Heart left ventricle (tissue), 16 donors: ENCODE measurements around the gene RRAS2. TPM values are rescaled to one million over a fixed set of nuclear protein-coding genes. Genes with fewer than 3 reads are reported as not detected.
"Not testable (repeated sequence)": the region's sequence is repeated elsewhere in the genome, so short reads cannot be mapped to it uniquely, and the experiment has no call there.

Experiments
- ATAC-seq, 4 donors: fragments of 200-7000 bp; cut with Tn5 transposase; one replicate each; pipeline ENCODE4 v1.9.1; 2020 to 2022; ENCODE audit warnings: moderate library complexity in 4 of 4, mild to moderate bottlenecking in 3 of 4, moderate number of reproducible peaks in 1 of 4
- DNase-seq, 5 donors: peaks; one replicate each; pipeline ENCODE4 v3.0.0-alpha.2; 2020
- H3K27ac ChIP-seq, 12 donors: fragments of 200-600 bp; sonication (generic) in 4 of 12; one replicate each; pipeline versions ENCODE4 v1.5.0 to v1.8.0; 2016 to 2022; ENCODE audit warnings: mild to moderate bottlenecking in 2 of 12
- H3K27me3 ChIP-seq, 9 donors: fragments of 200-600 bp; sonication (generic) in 2 of 9; one replicate each; pipeline versions ENCODE4 v1.5.1 to v1.8.0; 2016 to 2022; ENCODE audit warnings: mild to moderate bottlenecking in 3 of 9
- H3K36me3 ChIP-seq, 9 donors: fragments of 200-600 bp; sonication (generic) in 2 of 9; one replicate each; pipeline versions ENCODE4 v1.5.0 to v1.8.0; 2018 to 2022; ENCODE audit warnings: mild to moderate bottlenecking in 2 of 9
- H3K4me1 ChIP-seq, 12 donors: fragments of 200-600 bp; sonication (generic) in 4 of 12; one replicate each; pipeline versions ENCODE4 v1.5.0 to v1.8.0; 2016 to 2022; ENCODE audit warnings: mild to moderate bottlenecking in 3 of 12
- H3K4me3 ChIP-seq, 12 donors: fragments of 200-600 bp; sonication (generic) in 4 of 12; one replicate each; pipeline versions ENCODE4 v1.5.0 to v1.8.0; 2017 to 2022; ENCODE audit warnings: mild to moderate bottlenecking in 9 of 12, moderate library complexity in 4 of 12
- H3K9me3 ChIP-seq, 12 donors: fragments of 200-600 bp; sonication (generic) in 4 of 12; one replicate each; pipeline versions ENCODE4 v1.5.0 to v1.8.0; 2016 to 2022; ENCODE audit warnings: mild to moderate bottlenecking in 1 of 12
- POLR2A ChIP-seq, 2 donors: fragments of 450-650 bp; IDR thresholded peaks; one replicate each; pipeline ENCODE4 v1.6.1; 2017; ENCODE audit warnings: antibody characterized with exemption in 2 of 2, mild to moderate bottlenecking in 2 of 2, moderate library complexity in 2 of 2
- WGBS, 4 donors: extraction: QIAGEN DNeasy Blood & Tissue Kit in 2 of 4; methylation state at CpG; one replicate each; pipeline versions ENCODE4 v1.1.5 to v1.1.7; 2013 to 2018; 5-methylcytosine and 5-hydroxymethylcytosine counted together
- intact Hi-C, 10 donors: fragments of 100-400 bp; cut with DNase I; formaldehyde crosslinking; loops; one replicate each; pipeline versions ENCODE4 v1.11.1 to v1.14.2; 2022
- long read RNA-seq, 3 donors: library from polyadenylated mRNA; unstranded; transcript quantifications; one replicate each; pipeline ENCODE4 v2.0.0, GENCODE V29; 2020 to 2021
- polyA plus RNA-seq, 2 donors: library from polyadenylated mRNA; stranded (reverse); fragments of 200-250 nt; gene quantifications; one replicate each; pipeline ENCODE4 v1.2.3, GENCODE V29; 2013
- total RNA-seq, 9 donors: library from RNA; depleted of rRNA in 2 of 9; stranded (reverse); fragments of >200 nt in 2 of 9; fragmentation: NEBNext Ultra II Directional in 3 of 9; extraction: Animal tissue kit (Norgen Biotek cat#: 25700) in 3 of 9; gene quantifications; one replicate each; pipeline versions ENCODE4 v1.1.0 to v1.2.4, GENCODE V29; 2016 to 2023
- TF ChIP-seq, protein P1 (sequence below), 12 donors: fragments of 200-600 bp; sonication (generic) in 4 of 12; IDR thresholded peaks; one replicate each; pipeline versions ENCODE4 v1.5.0 to v1.8.0; 2018 to 2022; ENCODE audit warnings: antibody characterized with exemption in 12 of 12, mild to moderate bottlenecking in 5 of 12
- donor health status: ischemic (EF 13 %, LVEDD 7.1; RV severe dilation, severe dysfunction).
- donor health status: healthy with polysubstance abuse.
- donor health status: DM: no; HTN: yes; CAD: no.
- donor health status: DM: no; HTN: no; CAD: no.
- donor health status: ischemic (EF 25% LVEDD 6.9; RV normal size, moderate dysfunction).
- donor health status: ischemic (EF 25% LVEDD 5.7; RV mildly dilated, moderate dysfunction).
- donor health status: healthy.
- donor health status: DM: yes; HTN: yes; CAD: no.
- donor health status: ischemic (EF 35%, LVEDD 5.7; RV mildly dilated, moderate dysfunction).
- donor health status: nonischemic (EF 11% LVEDD 7.7; RV severe dilation, severe dysfunction).
- donor health status: DM: yes; HTN: yes; CAD: no.
- donor health status: PGD.
- donor health status: ischemic (EF 29% LVEDD 5.4; RV normal size, mild dysfunction).
- donor health status: nonischemic (EF 23%, LVEDD 6.1; RV moderate dilation, normal function).

RRAS2 gene
- 100 to 1,000 TPM in 1 of 9 donors, 10 to 100 TPM in 8; 25.1 to 111 (median 61.8) TPM for total RNA-seq
- 10 to 100 TPM; 36.4 to 52.4 TPM for polyA plus RNA-seq
- long read RNA-seq, donor 1, transcript RRAS2-201 (6 exons, 1,516 nt) = major isoform, 42 of 45 reads
- long read RNA-seq, donor 1, partial matches to known transcripts = 1 of 45 reads
- long read RNA-seq, donor 1, other reads (novel, unspliced or antisense) = 1 of 45 reads
- long read RNA-seq, donor 2, transcript RRAS2-201 (6 exons, 1,516 nt) = major isoform, 44 of 51 reads
- long read RNA-seq, donor 2, partial matches to known transcripts = 0 of 51 reads
- long read RNA-seq, donor 2, other reads (novel, unspliced or antisense) = 5 of 51 reads
- long read RNA-seq, donor 3, transcript RRAS2-201 (6 exons, 1,516 nt) = major isoform, 127 of 144 reads
- long read RNA-seq, donor 3, partial matches to known transcripts = 1 of 144 reads
- long read RNA-seq, donor 3, other reads (novel, unspliced or antisense) = 12 of 144 reads

DNA sequence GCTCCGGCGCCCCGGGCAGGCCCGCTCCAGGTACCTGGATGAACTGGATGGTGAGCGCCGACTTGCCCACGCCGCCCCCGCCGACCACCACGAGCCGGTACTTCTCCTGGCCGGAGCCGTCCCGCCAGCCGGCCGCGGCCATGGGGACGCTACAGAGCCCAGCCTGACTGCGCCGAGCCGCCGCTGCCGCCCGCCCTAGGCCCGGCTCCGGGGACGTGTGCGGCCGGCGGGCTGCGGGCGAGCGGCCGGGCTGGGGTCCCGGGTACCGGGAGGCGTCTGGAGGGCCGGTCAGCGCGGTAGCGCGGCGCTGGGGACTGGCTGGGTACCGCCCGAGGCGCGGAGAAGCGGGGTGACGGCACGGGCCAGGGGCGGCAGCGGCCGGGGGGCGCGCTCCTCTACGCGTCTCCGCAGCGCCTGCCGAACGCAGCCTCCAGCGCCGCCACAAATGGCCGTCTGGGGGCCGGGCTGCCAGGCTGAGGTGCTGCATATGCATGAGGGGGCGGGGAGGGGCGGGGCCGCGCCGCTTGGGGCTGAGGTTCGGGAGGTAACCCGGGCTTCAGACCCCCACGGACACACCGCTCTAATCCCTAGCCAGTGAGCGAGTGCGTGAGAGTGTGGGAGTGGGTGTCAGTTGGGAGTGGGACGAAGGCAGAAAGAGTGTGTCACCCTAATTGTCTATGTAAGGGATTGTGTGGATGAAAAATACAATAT is at the start of gene RRAS2:
Gene RRAS2 (minus strand): TSS at position 455 of the 711 bp plus-strand sequence. CDS start 313 bp downstream, at position 142.
- Histone ChIP-seq H3K4me1 (peaks cover 0 to 33% (median 12%) of the 10 kb centered on the region in 12 donors), H3K36me3 (no peaks in the 10 kb centered on the region), H3K4me3 (peak within 1 kb of the TSS; percentile 76 to 97 (median 85)), H3K9me3 (no peaks in the 10 kb centered on the region), H3K27ac (peak within 1 kb of the TSS; percentile 53 to 92 (median 81)), H3K27me3 (peaks cover 0 to 6% (median 0%) of the 10 kb centered on the region in 9 donors)
- peak; percentile 70 to 93 for TF ChIP-seq POLR2A (IDR thresholded peaks at IDR 0.05)
- TF ChIP-seq, protein P1, sequence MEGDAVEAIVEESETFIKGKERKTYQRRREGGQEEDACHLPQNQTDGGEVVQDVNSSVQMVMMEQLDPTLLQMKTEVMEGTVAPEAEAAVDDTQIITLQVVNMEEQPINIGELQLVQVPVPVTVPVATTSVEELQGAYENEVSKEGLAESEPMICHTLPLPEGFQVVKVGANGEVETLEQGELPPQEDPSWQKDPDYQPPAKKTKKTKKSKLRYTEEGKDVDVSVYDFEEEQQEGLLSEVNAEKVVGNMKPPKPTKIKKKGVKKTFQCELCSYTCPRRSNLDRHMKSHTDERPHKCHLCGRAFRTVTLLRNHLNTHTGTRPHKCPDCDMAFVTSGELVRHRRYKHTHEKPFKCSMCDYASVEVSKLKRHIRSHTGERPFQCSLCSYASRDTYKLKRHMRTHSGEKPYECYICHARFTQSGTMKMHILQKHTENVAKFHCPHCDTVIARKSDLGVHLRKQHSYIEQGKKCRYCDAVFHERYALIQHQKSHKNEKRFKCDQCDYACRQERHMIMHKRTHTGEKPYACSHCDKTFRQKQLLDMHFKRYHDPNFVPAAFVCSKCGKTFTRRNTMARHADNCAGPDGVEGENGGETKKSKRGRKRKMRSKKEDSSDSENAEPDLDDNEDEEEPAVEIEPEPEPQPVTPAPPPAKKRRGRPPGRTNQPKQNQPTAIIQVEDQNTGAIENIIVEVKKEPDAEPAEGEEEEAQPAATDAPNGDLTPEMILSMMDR (IDR thresholded peaks at IDR 0.05) = peak in 1 of 12 donors; percentile 20
- peak; percentile 79 to 94 (median 89) for ATAC-seq
- WGBS, 4 donors = 0 to 1% (median 0%) methylated on average over 60 to 78 of the region's 78 CpGs
- DNase-seq = peak; percentile 75 to 88 (median 82)
- intact Hi-C loops = loop anchor here in 4 of 10 donors (5.0 to 10.0 kb wide), 4 partner anchors 47 to 93 kb away; no protein-coding TSS in a partner anchor

DNA sequence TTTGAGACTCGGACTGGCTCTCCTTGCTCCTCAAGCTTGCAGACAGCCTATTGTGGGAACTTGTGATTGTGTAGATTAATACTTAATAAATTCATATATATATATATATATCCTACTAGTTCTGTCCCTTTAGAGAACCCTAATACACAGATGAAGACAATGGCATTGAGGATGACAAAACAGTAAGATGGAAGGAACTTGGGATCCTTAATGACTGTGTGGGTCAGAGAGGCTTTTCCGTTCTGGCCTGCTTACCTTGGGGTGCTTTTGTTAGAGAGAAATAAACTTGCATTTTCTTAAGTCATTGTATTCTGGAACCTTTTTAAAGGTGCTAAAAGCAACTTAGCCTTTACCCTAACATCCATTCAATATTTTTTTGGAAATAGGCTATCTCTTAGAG is 49.6 kb upstream of the RRAS2 start:
- H3K27me3 ChIP-seq = no peaks in the 10 kb centered on the region
- no peak overlapping the region for H3K27ac ChIP-seq
- H3K4me1 ChIP-seq = peaks cover 0 to 20% (median 0%) of the 10 kb centered on the region in 12 donors
- 93 to 97% (median 95%) methylated on average over 2 of the region's 2 CpGs for WGBS, 4 donors
- intact Hi-C loops = no loop called here
- no peak overlapping the region for H3K4me3 ChIP-seq
- ATAC-seq (no peak), DNase-seq (no peak)
- no peaks in the 10 kb centered on the region for H3K36me3 ChIP-seq
- TF ChIP-seq, protein P1 (IDR thresholded peaks at IDR 0.05) = no peak
- no peak for TF ChIP-seq POLR2A (IDR thresholded peaks at IDR 0.05)
- no peaks in the 10 kb centered on the region for H3K9me3 ChIP-seq

DNA sequence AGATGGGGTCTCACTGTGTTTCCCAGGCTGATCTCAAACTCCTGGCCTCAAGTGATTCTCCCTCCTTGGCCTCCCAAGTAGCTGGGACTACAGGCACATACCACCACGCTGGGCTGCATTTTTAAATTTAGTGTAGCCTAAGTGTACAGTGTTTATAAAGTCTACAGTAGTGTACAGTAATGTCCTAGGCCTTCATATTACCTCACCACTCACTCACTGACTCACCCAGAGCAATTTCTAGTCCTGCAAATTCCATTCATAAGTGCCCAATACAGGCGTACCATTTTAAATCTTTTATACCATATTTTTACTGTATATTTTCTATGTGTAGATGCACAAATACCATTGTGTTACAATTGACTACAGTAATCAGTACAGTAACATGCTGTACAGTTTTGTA is 47.1 kb upstream of the RRAS2 start:
- 89 to 100% (median 99%) methylated on average over 2 of the region's 2 CpGs for whole genome bisulfite sequencing, 4 donors
- H3K9me3 ChIP-seq, ATAC-seq, H3K27ac ChIP-seq, H3K27me3 ChIP-seq, H3K4me3 ChIP-seq, H3K36me3 ChIP-seq, DNase-seq, H3K4me1 ChIP-seq, intact Hi-C loops: not testable (repeated sequence)

DNA sequence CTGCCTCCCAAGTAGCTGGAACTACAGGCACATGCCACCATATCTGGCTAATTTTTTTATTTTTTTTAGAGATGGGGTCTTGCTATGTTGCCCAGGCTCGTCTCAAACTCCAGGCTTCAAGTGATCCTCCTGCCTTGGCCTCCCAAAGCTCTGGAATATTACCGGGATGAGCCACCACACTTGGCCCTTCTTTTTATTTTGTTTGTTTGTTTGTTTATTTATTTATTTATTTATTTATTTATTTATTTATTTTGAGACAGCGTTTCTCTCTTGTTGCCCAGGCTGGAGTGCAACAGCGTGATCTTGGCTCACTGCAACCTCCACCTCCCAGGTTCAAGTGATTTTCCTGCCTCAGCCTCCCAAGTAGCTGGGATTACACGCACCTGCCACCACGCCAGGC is 44.5 kb upstream of the RRAS2 start:
- H3K4me3 ChIP-seq, H3K27me3 ChIP-seq, H3K9me3 ChIP-seq, DNase-seq, H3K27ac ChIP-seq, H3K36me3 ChIP-seq, H3K4me1 ChIP-seq, intact Hi-C loops, ATAC-seq: not testable (repeated sequence)
- WGBS, 4 donors = 95 to 99% (median 98%) methylated on average over 6 of the region's 6 CpGs

DNA sequence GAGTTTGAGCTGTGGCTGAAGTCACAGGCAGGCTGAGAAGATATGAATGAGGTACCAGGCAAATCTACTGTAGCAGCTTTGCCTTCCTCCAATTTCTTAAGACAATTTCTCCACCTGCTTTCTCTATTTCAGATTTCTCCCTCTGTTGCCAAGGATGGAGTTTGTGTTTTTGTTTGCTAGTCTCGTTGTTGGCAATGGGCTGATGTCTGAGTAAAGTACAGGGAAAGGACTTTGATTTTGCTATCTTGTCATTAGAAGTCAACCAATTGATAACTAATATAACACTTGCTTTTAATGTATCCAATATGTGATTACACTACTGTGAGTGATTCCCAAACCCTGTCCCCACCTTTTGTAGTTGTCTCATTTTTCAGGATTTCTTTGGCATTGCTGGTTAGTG is 40.1 kb upstream of the RRAS2 start:
- H3K27ac ChIP-seq = no peak overlapping the region
- 58 to 76% (median 73%) methylated on average over 1 of the region's 1 CpG for WGBS, 4 donors

More for the DNA sequence above, 40.1 kb upstream of the RRAS2 start:
- H3K4me1 ChIP-seq = no peaks in the 10 kb centered on the region
- H3K4me3 ChIP-seq = no peak overlapping the region
- H3K9me3 ChIP-seq = no peaks in the 10 kb centered on the region
- no peaks in the 10 kb centered on the region for H3K36me3 ChIP-seq
- DNase-seq (no peak), ATAC-seq (no peak)
- no peaks in the 10 kb centered on the region for H3K27me3 ChIP-seq
- intact Hi-C loops = no loop called here
- TF ChIP-seq POLR2A (IDR thresholded peaks at IDR 0.05) = no peak
- TF ChIP-seq, protein P1 (IDR thresholded peaks at IDR 0.05) = no peak
